ENCODE data around the gene THOC1.

THOC1 gene

DNA sequence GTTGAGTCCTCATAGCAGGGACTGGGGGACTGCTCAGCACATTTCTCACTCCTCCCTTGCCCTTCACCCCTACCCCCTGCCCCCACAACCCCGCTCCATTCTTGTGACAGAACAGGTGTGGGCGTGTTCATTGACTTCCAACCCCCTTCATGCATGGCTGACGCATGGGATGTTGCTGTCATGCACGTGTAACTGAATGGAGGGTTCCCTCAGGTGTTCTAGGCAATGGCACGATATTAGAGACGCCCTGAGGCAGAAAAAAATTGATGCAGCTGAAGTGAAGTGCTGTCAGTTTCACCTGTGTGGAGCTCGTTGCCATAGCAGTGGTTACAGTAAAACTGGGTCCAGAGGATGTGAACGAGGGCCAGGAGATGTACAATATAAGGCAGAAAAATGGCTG is 6.5 kb upstream of the THOC1 start:
- DNase-seq, result no peak

DNA sequence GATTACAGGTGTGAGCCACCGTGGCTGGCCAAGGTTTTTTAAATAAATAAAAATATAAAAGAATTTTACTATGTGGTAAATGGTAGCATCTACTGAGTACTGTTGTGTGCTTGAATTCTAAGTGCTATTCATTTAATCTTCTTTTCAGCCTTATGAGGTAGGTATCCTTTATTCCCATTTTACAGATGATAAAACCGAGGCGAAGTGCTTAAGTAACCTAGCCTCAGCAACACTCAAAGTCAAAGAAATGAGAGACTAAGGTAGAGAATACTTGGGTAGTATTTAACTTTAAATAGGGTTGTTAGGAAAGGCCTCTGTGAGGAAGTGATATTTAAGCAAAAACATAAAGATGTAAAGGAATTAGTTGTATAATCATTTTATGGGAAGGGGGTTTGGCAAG is 5.7 kb upstream of the THOC1 start:
- DNase-seq, result no peak

DNA sequence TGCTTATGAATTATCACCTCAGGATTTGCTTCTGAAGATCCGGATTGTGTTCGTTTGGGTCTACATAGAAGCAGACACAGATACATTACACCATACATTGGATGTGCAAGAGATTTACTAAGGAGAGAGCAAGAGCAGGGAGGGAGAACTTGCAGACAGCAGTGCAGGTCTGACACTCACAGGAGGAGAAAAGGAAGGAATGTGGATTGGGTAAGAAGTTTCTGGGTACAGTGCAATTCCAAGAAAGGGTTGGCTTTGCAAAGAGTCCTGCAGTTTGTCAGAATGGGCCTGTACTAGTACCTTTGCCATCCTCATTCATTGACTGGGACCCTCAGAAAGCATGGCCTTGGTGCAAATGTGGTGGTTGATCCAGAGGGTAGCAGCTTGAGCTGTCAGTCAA is 4.8 kb upstream of the THOC1 start:
- no peak for DNase-seq

DNA sequence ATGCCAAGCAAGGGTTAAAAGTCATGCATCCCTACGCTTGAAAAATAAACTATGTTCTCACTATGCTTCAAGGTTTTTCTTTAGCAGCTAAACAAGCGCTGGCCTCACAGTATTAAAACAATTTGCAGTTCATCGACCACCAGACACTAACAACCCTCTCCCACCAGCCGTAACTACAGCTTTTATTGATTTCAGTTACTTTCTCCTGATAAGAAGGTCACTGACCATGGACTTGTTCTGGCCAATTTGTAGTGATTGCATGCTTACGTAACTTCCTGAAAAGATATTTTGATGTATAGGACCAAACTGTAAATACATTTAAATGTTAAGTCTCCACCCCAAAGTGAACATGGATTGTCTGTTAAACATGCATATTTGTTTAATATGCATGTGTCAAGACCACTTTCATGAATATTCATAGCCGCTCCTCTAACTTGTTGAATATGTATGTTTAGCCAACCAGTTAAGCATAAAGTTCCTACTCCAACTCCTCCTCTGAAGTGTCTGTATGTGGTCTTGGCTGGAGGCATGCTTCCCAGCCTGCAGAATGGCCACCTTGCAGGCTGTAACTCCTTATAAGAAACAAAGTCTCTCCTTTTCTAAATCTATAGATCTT is 1.7 kb upstream of the THOC1 start:
- DNase-seq, result no peak

DNA sequence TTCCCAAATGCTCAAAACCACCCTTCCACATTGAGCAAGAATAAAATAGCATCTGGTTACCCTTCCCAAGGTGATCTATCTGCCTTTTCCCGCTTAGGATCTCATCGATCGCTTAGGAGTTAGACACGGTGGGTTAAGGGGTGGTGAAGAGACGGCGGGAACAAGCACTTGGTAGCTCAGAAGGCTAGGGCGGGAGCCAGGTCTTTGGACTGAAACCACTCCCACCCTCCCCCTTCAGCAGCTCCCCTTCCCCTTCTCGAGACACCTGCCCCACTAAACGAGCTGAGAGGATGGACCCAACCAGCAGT is 513 bp downstream of the THOC1 start:
- DNase-seq, result no peak

DNA sequence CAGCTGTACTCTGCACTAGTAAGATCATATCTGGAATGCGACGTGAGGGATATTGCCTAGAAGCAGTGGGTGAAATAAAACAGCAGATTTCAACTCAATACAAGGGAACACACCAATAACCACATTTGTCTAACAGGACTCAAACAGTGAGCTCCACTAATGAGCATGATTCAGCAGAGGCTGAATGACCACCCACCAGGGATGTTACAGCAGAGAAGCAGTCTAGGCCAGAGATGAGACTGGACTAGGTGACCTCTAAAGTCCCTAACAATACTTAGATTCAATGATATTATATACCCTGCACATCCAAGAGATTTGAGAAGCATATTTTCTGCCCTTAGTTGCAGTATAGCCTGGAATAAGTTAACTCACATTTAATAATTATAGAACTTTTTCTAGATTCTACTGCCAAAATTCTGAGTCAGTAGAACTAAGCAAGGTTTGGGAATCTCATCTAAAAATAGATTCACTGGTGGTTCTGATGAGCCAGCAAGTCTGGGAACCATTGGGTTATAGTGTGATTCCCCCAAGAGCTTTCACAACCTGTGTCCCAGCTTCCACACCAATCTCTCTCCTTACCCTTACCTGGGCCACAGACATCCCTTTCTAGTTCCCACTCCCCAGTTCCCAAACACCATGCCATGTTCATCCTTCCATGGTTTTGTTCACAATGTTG is 6.3 kb downstream of the THOC1 start:
- DNase-seq, result no peak

DNA sequence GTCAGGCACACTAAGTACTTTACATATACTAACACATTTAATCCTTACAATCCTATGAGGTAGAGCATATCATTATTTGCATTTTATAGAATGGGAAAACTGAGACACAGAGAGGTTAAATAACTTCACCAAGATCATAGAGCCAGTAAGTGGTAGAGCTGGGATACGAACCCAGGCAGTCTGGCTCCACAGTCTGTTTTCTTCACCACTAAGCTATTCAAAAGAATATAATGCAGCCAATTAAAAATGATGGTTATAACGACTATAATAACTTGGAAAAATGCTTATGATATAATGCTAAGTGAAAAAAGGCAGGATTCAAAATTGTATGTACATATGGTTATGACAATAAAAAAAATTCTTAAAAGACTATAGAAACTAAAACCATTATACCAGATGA is 7.3 kb downstream of the THOC1 start:
- no peak for DNase-seq

DNA sequence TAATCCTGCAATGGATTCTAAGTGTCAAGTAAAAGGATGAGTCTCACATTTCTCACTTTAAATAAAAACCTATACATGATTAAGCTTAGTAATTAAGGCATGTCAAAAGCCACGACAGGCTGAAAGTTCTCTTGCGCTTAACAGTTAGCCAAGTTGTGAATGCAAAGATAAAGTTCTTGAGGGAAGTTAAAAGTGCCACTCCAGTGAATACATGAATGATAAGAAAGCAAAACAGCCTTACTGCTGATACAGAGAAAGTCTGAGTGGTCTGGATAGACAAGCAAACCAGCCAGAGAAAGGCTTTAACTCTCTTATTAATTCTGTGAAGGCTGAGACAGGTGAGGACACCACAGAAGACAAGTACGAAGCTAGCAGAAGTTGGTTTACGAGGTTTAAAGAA is 12.7 kb downstream of the THOC1 start:
- DNase-seq, result no peak

DNA sequence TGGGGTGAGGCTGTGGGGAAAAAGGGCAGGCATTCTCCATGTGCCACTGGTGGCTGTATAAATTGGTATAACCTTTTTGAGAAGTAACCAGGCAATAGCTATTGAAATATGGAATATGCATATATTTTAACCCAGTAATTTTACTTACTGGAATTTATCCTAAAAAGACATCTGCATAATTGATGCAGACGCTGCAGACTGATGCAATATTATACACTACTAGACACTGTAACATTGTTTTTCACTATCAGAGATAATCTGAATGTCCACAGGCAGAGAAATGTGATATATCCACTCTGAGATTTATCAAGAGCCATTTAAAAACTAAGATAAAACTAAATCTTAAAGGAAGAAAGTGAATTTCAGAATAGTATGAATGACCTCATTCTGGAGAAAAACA is 14.7 kb downstream of the THOC1 start:
- DNase-seq, result no peak

DNA sequence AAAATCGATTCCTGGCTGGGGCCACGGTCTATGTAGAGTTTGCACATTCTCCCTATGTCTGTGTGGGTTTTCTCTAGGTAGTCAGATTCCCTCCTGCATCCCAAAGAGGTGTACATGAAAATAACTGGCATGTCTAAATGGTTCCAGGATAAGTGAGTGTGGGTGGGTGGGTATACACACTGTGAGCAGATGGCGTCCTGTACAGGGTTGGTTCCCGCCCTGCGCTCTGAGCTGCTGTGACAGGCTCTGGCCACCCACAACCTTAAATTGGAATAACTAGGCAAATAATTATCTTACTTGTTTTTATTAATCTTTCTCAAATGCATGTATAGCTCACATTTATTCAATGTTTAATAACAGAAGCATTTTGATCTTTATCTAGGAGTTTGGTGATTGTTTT is 16.3 kb downstream of the THOC1 start:
- DNase-seq, result no peak

DNA sequence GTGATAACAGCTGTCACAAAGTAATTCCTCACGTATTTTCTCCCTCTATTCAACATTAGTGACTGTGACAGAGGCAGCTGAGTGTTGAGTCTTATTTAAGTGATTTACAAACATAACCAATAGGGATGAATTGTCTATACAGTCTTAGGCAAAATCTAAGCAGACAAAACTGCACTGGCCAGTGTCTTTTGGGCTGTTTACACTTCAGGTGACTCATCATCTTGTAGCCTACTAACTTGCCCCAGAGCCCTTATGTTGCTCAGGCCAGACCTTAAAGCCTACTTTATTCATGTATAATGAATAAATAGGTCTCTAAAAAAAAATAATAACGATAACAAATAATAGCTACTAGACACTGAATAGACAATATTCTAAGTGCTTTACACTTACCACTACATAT is 17.2 kb downstream of the THOC1 start:
- no peak for DNase-seq

DNA sequence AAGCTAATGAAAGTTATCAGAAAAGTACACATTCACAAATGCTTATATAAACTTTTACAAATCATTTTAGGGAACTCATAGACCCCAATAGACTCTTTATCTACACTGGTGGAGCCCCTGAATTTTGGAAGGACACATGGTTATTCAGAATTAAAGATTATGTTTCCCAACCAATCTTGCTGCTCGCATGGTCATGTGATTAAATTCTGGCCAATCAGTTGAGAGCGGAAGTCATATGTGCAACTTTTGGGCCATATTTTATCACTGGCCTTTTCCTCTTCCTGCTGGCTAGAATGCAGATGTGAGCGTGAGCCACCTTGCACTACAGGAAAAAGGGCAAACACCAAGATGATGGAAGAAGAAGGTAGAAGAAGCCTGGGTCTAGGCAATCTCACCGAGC is 19.8 kb downstream of the THOC1 start:
- DNase-seq, result no peak

DNA sequence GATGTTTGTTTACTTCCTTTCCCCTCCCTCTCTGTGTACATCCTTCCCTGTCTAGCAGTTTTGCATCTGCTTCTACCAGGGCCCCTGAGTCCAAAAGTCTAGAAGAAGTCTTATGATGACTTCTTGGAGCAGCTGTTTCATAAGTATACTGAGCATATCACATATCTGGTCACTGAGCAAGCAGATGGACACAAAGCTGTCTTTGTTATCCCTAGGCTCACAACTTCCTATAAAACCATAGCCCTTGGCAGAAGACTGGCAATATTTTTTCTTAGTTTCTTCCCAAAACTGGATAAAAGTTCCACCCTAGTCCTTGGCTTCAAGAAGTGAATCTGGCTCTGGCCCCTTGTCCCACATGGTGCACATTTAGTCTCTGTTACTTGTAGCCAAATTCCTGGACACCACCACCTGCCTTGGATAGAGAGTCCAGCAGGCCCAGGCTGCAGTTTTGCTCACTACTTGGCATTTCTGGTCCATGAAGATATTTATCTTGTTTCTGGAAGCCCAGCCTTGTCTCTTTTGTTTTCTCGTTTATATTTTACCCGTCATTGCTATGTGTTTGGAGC is 22.5 kb downstream of the THOC1 start:
- DNase-seq, result no peak

DNA sequence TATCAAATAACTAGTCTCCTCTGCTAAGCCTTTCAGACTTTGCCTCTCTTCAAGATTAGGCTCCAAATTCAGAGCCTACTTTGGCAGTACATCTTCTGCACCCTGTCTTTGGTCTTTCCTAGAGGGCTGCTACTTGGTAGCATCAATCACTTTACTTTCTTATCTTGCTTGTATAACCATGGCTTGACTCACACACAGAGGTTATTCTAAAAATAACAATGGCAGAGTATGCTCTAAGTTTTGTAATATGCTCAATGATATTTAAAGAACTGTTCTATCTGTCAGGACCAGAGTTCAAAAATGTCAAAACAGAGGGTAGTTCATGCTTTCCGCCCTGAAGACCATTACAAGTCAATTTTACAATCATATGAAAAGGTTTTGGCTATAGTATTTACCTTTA is 27.7 kb downstream of the THOC1 start:
- DNase-seq, result no peak

DNA sequence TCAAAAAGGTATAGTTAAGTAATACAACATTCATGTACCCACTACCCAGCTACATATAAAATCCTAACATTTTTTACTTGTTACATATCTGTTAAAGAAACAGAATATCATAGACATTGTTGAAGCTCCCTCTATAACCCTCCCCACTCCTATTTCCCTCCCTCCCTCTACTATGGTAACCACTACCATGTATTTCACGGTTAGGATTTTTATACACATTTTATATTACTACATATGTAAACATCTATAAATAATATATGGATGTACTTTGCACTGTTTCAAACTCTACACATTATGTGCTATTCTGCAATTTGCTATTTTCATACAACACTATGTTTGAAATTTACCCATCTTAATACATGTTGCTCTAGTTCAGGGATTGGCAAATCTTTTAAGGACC is 36.3 kb downstream of the THOC1 start:
- no peak for DNase-seq

DNA sequence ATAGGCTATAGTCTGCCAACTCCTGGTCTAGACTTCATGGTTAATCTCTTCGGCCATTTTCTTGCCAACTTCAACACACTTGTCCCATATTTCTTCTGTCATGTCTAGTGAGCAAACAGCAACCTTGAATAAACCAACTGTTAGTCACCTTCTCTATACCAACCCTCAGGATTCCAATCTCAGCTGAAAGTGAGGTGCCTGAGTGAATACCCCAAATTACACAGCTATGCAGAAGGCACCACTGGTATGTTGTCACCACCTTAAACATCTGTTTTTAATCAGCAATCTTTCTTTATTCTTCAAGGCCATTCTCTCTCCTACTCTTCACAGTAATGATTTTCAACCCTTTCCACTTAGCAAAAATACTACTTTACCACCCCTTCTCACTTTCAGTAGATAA is 39.3 kb downstream of the THOC1 start:
- DNase-seq, result peak; percentile 20

DNA sequence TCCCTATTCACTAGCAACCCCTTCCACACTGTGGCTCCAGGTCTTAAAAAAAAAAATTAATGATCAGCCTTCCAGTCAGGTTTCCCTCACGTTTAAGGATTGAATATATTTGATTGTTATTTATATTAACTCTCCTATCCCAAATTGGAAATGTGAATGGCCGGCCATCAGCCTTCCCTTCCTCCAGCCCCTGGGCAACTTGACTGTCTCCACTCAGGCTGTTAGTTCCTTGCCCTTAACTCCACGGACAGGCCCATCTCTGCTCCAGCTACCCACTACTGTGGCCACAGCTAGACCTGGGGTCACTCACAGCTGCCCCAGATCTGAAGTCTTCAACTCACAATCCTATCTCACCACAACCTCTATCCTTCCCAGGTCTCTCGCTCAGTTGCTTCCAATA is 39.9 kb downstream of the THOC1 start:
- DNase-seq, result no peak

DNA sequence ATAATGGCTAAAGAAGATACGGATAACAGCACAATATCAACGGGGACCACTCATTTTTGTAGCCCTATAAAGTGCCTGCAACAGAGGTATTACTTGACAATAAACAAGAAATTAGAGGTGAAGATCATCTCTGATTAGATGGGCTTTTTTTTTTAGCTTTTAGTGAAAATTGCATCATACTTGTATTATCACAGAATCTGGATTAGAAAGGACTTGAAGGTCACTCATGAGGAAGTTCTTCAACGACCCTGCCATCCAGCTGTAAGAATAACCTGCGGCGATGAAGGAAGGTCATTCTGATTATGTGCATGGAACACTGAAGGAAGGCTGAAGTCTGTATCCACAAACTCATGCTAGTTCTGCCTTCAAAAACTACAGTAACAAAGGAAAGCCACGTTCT is 40.5 kb downstream of the THOC1 start:
- no peak for DNase-seq

DNA sequence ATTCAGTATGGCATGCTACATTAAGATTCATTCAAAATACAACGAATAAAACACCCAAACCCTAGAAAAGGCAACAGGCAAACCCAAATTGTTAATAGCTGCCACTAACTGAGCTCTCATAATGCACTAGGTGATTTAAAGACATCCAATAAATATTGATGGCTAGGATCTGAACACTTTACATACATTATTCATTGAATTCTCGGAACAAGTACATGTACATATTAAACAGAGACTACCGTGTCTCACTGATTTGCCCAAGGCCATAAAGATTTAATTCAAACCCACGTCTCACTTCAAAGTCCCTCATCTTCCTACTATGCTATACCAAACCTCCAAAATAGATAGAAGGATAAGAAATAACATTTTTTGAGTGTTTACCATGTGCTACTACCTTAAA is 42.1 kb downstream of the THOC1 start:
- DNase-seq, result no peak

DNA sequence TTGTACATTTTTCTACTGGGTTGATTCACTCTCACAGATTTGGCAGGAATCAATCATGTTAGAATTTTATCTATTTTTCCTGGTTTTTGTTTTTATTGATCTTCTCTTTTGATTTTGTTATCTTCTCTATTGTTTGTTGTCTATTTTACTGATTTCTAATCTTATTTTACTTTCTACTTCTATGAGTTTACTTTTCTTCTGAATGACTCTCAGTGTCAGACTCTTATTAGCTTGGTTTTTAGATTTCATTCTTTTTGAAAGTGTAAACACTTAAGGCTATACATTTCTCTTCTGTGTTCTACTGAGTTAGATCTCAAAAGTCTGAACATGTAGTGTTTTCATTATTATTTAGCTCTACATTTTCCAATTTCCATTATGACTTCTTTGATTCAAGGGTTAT is 47.1 kb downstream of the THOC1 start:
- DNase-seq, result no peak

DNA sequence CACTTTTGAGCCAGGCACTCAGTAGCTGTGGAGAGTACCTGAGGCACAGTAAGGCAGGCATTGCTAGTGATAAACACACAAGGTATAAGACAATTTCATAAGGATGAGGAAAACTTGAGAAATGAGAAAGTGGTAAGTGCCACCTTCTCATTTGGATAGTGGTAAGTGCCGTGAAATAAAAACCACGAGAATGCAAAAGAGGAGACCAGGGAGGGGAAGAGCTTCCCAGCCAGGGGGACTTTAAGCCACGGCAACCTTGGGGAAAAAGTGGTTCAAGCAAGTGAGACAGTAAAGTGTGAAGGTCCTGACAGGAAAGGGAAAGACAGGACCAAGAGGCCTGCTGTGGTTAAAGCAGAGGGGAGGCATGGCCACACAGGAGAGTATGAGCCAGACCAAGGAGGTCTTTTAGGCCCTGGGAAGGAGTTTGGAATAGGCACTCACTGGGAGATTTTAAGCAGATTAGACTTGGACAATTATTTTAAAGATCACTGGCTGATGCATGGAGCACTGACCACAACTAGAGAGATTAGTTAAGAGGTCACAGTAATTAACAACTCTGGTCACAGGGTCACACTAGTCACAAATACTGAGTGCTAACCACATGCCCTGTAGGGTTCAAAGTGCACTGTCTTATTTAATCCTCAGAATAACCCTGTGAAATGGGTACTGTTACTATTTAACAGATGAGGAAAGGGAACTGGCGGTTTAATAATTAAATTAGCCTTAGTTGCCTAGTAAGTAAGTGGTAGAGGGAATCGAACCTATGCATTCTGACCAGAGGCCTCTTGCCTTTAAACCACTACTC is 50.1 kb downstream of the THOC1 start:
- no peak for DNase-seq

DNA sequence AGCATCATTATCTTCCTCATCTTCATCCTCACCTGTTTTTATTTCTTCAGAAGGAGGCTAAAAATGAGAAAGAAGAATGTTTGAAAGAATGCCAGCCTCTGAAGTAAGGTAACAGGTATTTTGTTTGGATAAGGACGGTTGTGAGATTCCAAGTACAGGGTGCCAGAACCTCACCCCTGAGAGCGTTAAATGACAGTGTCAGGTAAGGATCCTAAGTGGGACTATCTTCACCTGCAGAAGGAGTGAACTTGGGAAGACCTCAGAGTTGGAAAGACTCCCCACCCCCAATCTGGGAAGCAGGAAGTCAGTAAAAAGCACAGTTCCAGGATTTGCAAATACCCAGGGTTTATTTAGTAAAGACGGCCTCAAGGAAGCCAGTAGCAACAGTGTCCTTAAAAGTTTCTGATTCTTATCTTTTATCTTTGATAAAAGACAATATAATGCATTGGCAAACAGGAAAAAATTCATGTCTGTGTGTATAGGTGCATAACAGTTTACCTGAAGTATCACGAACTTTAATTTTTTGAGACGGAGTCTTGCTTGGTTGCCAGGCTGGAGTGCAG is 52.3 kb downstream of the THOC1 start:
- DNase-seq, result no peak

DNA sequence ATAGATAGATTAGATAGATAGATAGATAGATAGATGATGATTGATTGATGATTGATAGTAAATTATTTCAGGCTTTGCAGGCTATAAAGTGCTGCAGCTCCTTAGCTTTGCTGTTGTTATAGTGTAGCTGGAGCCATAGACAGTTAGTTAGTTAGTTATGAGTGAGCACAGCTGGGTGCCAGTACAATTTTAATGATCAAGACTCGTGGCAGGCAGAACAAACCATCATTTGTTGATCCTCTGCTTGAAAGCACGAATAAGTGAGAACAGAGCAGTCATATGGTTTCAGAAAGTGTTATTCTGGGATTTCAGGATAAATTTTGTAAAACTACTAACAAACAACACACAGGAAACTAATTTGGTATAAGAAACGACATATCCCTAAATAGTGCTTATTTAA is 53.9 kb downstream of the THOC1 start:
- DNase-seq, result no peak

DNA sequence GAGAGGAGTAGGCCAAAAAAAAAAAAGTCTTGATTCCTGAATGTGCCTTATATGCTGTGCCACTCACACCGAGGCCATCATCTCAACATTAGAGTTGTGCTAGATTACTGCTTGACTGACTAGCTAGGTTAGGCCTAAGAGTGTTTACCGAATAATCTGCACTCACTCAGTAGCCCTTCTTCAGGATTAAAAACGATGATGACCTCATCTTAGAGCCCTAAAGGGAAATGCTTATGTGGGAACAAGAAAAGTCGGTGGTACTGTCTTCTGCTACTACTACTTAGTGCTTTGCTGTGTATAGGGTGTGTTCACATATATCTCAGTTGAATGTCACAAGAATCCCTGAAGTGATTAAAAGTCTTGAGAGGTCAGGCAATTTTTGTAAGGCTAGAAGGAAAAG is 54.3 kb downstream of the THOC1 start:
- DNase-seq, result no peak
